KG1 (cell line): ENCODE measurements around the gene FREM2.

ENCODE experiments used
- DNase-seq: peaks from one replicate; lab custom pipeline; 2025; lab: John Stamatoyannopoulos, UW

Gene FREM2

GRCh38 chr13:38687246-38688229, 661 bp downstream of the FREM2 start:
- no peak for DNase-seq

- no peak for DNase-seq
Measured at GRCh38 chr13:38688674-38689073, 1.8 kb downstream of the FREM2 start.

- DNase-seq = no peak
Measured at GRCh38 chr13:38690231-38690630, 3.4 kb downstream of the FREM2 start.

- no peak for DNase-seq
Measured at GRCh38 chr13:38693168-38693567, 6.3 kb downstream of the FREM2 start.

- DNase-seq = no peak
Measured at GRCh38 chr13:38693641-38694040, 6.8 kb downstream of the FREM2 start.

GRCh38 chr13:38697197-38697596, 10.3 kb downstream of the FREM2 start:
- DNase-seq = no peak

- no peak for DNase-seq
Measured at GRCh38 chr13:38697628-38698333, 10.9 kb downstream of the FREM2 start.

- no peak for DNase-seq
Measured at GRCh38 chr13:38700051-38700450, 13.2 kb downstream of the FREM2 start.

GRCh38 chr13:38702669-38703068, 15.8 kb downstream of the FREM2 start:
- DNase-seq = no peak

GRCh38 chr13:38703255-38703654, 16.4 kb downstream of the FREM2 start:
- no peak for DNase-seq

GRCh38 chr13:38705365-38705764, 18.5 kb downstream of the FREM2 start:
- no peak for DNase-seq

- DNase-seq = no peak
Measured at GRCh38 chr13:38707460-38707859, 20.6 kb downstream of the FREM2 start.

GRCh38 chr13:38713046-38713445, 26.2 kb downstream of the FREM2 start:
- no peak for DNase-seq

- no peak for DNase-seq
Measured at GRCh38 chr13:38718374-38718773, 31.5 kb downstream of the FREM2 start.

GRCh38 chr13:38730332-38730731, 43.5 kb downstream of the FREM2 start:
- no peak for DNase-seq

- DNase-seq = no peak
Measured at GRCh38 chr13:38733146-38733545, 46.3 kb downstream of the FREM2 start.

GRCh38 chr13:38735665-38736440, 49.0 kb downstream of the FREM2 start:
- DNase-seq = no peak

- no peak for DNase-seq
Measured at GRCh38 chr13:38743466-38743865, 56.6 kb downstream of the FREM2 start.

GRCh38 chr13:38752686-38753085, 65.8 kb downstream of the FREM2 start:
- no peak for DNase-seq

GRCh38 chr13:38753878-38754277, 67.0 kb downstream of the FREM2 start:
- DNase-seq = no peak

- DNase-seq = no peak
Measured at GRCh38 chr13:38755793-38756192, 68.9 kb downstream of the FREM2 start.

- no peak for DNase-seq
Measured at GRCh38 chr13:38758277-38758676, 71.4 kb downstream of the FREM2 start.
